GM23338 (cell line): ENCODE measurements around the gene ADGRE3. TPM values are rescaled to one million over a fixed set of nuclear protein-coding genes. Genes with fewer than 3 reads are reported as not detected.

ENCODE experiments used
- ATAC-seq: fragments of 200-7000 bp; cut with Tn5 transposase; 3 replicates; pipeline ENCODE4 v1.9.1; 2020
- DNase-seq: peaks from one replicate; pipeline ENCODE4 v3.0.0-alpha.2; 2015; ENCODE audit warnings: low spot score
- H2AFZ ChIP-seq: fragments of 200-600 bp; sonication (generic); 2 replicates; pipeline ENCODE4 v1.8.0; 2016; ENCODE audit warnings: antibody characterized with exemption, mild to moderate bottlenecking, moderate library complexity
- H3F3A ChIP-seq: fragments of 200-600 bp; sonication (generic); replicated peaks from 2 replicates; pipeline ENCODE4 v1.8.0; 2017; ENCODE audit warnings: antibody characterized with exemption, mixed run types, low read depth
- H3K27ac ChIP-seq: fragments of 200-600 bp; sonication (generic); 2 replicates; pipeline ENCODE4 v1.6.1; 2016; ENCODE audit warnings: low read depth
- H3K27me3 ChIP-seq: fragments of 200-600 bp; sonication (generic); 2 replicates; pipeline ENCODE4 v1.8.0; 2016; ENCODE audit warnings: mild to moderate bottlenecking, mixed run types, moderate library complexity; ENCODE audit not compliant: insufficient read depth
- H3K36me3 ChIP-seq: fragments of 200-600 bp; sonication (generic); 2 replicates; pipeline ENCODE4 v1.8.0; 2016; ENCODE audit warnings: mild to moderate bottlenecking; ENCODE audit not compliant: insufficient read depth
- H3K4me1 ChIP-seq: fragments of 200-600 bp; sonication (generic); 2 replicates; pipeline ENCODE4 v1.8.0; 2016; ENCODE audit warnings: mild to moderate bottlenecking, moderate library complexity; ENCODE audit not compliant: insufficient read depth
- H3K4me2 ChIP-seq: fragments of 200-600 bp; sonication (generic); 2 replicates; pipeline ENCODE4 v1.7.1; 2017; ENCODE audit warnings: mixed run types
- H3K4me3 ChIP-seq: fragments of 200-600 bp; sonication (generic); 2 replicates; pipeline ENCODE4 v1.6.1; 2016; ENCODE audit warnings: mixed run types
- H3K79me2 ChIP-seq: fragments of 200-600 bp; sonication (generic); replicated peaks from 2 replicates; pipeline ENCODE4 v1.8.0; 2017; ENCODE audit warnings: mild to moderate bottlenecking; ENCODE audit not compliant: insufficient read depth
- H3K9me2 ChIP-seq: fragments of 200-600 bp; sonication (generic); 2 replicates; pipeline ENCODE4 v1.8.0; 2017; ENCODE audit not compliant: insufficient read depth
- H4K20me1 ChIP-seq: fragments of 200-600 bp; sonication (generic); replicated peaks from 2 replicates; pipeline ENCODE4 v1.8.0; 2017; ENCODE audit warnings: mild to moderate bottlenecking; ENCODE audit not compliant: insufficient read depth
- H3K27ac Mint-ChIP-seq: 2 replicates; pipeline ENCODE4 v1.8.0; 2020; ENCODE audit warnings: inconsistent platforms, mild to moderate bottlenecking, moderate library complexity, mixed read lengths
- H3K27me3 Mint-ChIP-seq: 3 replicates; pipeline ENCODE4 v1.8.0; 2022; ENCODE audit warnings: low read depth, mild to moderate bottlenecking, moderate library complexity, mixed read lengths, inconsistent platforms; ENCODE audit not compliant: insufficient read depth, poor library complexity
- H3K36me3 Mint-ChIP-seq: 3 replicates; pipeline ENCODE4 v1.8.0; 2021; ENCODE audit warnings: low read depth, mild to moderate bottlenecking, inconsistent platforms, moderate library complexity, mixed read lengths
- H3K4me1 Mint-ChIP-seq: 3 replicates; pipeline ENCODE4 v1.8.0; 2020; ENCODE audit warnings: mild to moderate bottlenecking, inconsistent platforms, mixed read lengths
- H3K4me3 Mint-ChIP-seq: 3 replicates; pipeline ENCODE4 v1.8.0; 2021; ENCODE audit warnings: moderate library complexity, mild to moderate bottlenecking, inconsistent platforms, mixed read lengths
- H3K9me3 Mint-ChIP-seq: 3 replicates; pipeline ENCODE4 v1.8.0; 2020; ENCODE audit warnings: moderate library complexity, mild to moderate bottlenecking, inconsistent platforms, mixed read lengths
- CTCF ChIP-seq, 2 experiments: fragments of 200-600 bp in 1 of 2; sonication (generic) in 1 of 2; conservative IDR thresholded peaks; 2 replicates each; pipeline versions ENCODE4 v1.5.1 to v1.6.1; 2016 to 2017; ENCODE audit warnings: antibody characterized with exemption in 2 of 2, low read depth in 2 of 2, mild to moderate bottlenecking in 2 of 2, moderate library complexity in 1 of 2
- ETS1 ChIP-seq: IDR thresholded peaks from 2 replicates; pipeline ENCODE4 v1.6.1; 2016; ENCODE audit warnings: antibody characterized with exemption
- EZH2 ChIP-seq: fragments of 200-600 bp; sonication (generic); IDR thresholded peaks from one replicate; pipeline ENCODE4 v1.8.0; 2017; ENCODE audit warnings: antibody characterized with exemption, mild to moderate bottlenecking, low read depth; ENCODE audit not compliant: unreplicated experiment
- EZH2phosphoT487 ChIP-seq: fragments of 200-600 bp; sonication (generic); IDR thresholded peaks from one replicate; pipeline ENCODE4 v1.8.1; 2018; ENCODE audit warnings: antibody characterized with exemption; ENCODE audit not compliant: unreplicated experiment
- JUNB ChIP-seq: IDR thresholded peaks from one replicate; pipeline ENCODE4 v1.6.1; 2016; ENCODE audit warnings: antibody characterized with exemption; ENCODE audit not compliant: unreplicated experiment
- NANOG ChIP-seq: IDR thresholded peaks from 2 replicates; pipeline ENCODE4 v1.6.1; 2016; ENCODE audit warnings: antibody characterized with exemption, borderline replicate concordance
- POLR2AphosphoS5 ChIP-seq: IDR thresholded peaks from 2 replicates; pipeline ENCODE4 v1.6.1; 2016; ENCODE audit warnings: antibody characterized with exemption, low read depth
- REST ChIP-seq: IDR thresholded peaks from one replicate; pipeline ENCODE4 v1.6.1; 2018; ENCODE audit warnings: antibody characterized with exemption; ENCODE audit not compliant: unreplicated experiment
- STAT1 ChIP-seq: IDR thresholded peaks from one replicate; pipeline ENCODE4 v1.6.1; 2016; ENCODE audit warnings: antibody characterized with exemption; ENCODE audit not compliant: unreplicated experiment
- ZNF114 ChIP-seq: fragments of 250-450 bp; sonication (Bioruptor Pico); IDR thresholded peaks from 2 replicates; pipeline ENCODE4 v1.5.0; 2020; ENCODE audit warnings: mild to moderate bottlenecking, moderate library complexity
- ZNF331 ChIP-seq: fragments of 250-450 bp; sonication (Bioruptor Pico); IDR thresholded peaks from 2 replicates; pipeline ENCODE4 v1.5.0; 2020; ENCODE audit warnings: low read depth, mild to moderate bottlenecking, moderate library complexity
- ZNF462 ChIP-seq: fragments of 250-450 bp; sonication (Bioruptor Pico); IDR thresholded peaks from 2 replicates; pipeline ENCODE4 v1.5.0; 2020; ENCODE audit warnings: mild to moderate bottlenecking, moderate library complexity
- polyA plus RNA-seq: library from polyadenylated mRNA; unstranded; fragments of >200 nt; fragmentation: Nextera tagmentation; extraction: Ambion mirVana; gene quantifications from 2 replicates; pipeline ENCODE4 v1.2.1, GENCODE V29; 2016
- total RNA-seq: library from RNA; depleted of rRNA; stranded (reverse); fragments of >200 nt; shearing (Covaris generic); gene quantifications from 2 replicates; pipeline ENCODE4 v1.2.3, GENCODE V29; 2014

The ADGRE3 gene
- total and polyA plus RNA-seq, 2 experiments from 2014 or later, result not detected

GRCh38 chr19:14722127-14722526 is 47.5 kb upstream of the ADGRE3 start:
- Mint-ChIP-seq H3K9me3 (peaks cover 96% of the 10 kb centered on the region), H3K4me3 (no peak overlapping the region), H3K36me3 (peaks cover 70% of the 10 kb centered on the region), H3K4me1 (no peaks in the 10 kb centered on the region), H3K27me3 (no peaks in the 10 kb centered on the region), H3K27ac (no peak overlapping the region)
- no peak overlapping the region for H3K27ac ChIP-seq
- DNase-seq (no peak), ATAC-seq (no peak)
- H2AFZ ChIP-seq, result no peak overlapping the region
- H3K36me3 ChIP-seq, result peaks cover 33% of the 10 kb centered on the region
- H3K4me2 ChIP-seq, result no peak overlapping the region
- H3K27me3 ChIP-seq, result no peaks in the 10 kb centered on the region
- no peaks in the 10 kb centered on the region for H3K79me2 ChIP-seq
- H3K9me2 ChIP-seq, result no peaks in the 10 kb centered on the region; the same call in 1 of the 2 replicates
- H4K20me1 ChIP-seq, result no peaks in the 10 kb centered on the region
- TF ChIP-seq NANOG (no peak), EZH2phosphoT487 (no peak), ZNF331 (no peak), EZH2 (no peak), REST (no peak), ZNF462 (no peak), CTCF (conservative IDR thresholded peaks at IDR 0.05; ENCODE audit: low read depth in 2 of 2) (no peak), ZNF114 (CRISPR knock-in tag) (no peak), POLR2AphosphoS5 (no peak), STAT1 (no peak), ETS1 (no peak), JUNB (no peak)
- no peaks in the 10 kb centered on the region for H3F3A ChIP-seq
- H3K4me3 ChIP-seq, result no peak overlapping the region
- no peaks in the 10 kb centered on the region for H3K4me1 ChIP-seq
